ENCODE measurements around the gene CD9. TPM values are rescaled to one million over a fixed set of nuclear protein-coding genes. Genes with fewer than 3 reads are reported as not detected.

CD9 gene
- 17.6 TPM for total RNA-seq (ENCODE audit: unreplicated experiment)
- long read RNA-seq, transcript CD9-201 (8 exons, 1,218 nt): major isoform, 14 of 14 reads
- long read RNA-seq, partial matches to known transcripts: 0 of 14 reads
- long read RNA-seq, other reads (novel, unspliced or antisense): 0 of 14 reads

- H3K4me1 Mint-ChIP-seq (ENCODE audit: low read depth, unreplicated experiment): peaks cover 35% of the 10 kb centered on the region
- H3K4me3 Mint-ChIP-seq (ENCODE audit: unreplicated experiment): peak within 1 kb of the TSS; percentile 79
- H3K36me3 Mint-ChIP-seq (ENCODE audit: unreplicated experiment): peaks cover 7% of the 10 kb centered on the region
- peaks cover 20% of the 10 kb centered on the region for H3K9me3 Mint-ChIP-seq (ENCODE audit: unreplicated experiment)
- no peak for TF ChIP-seq CTCF (IDR thresholded peaks at IDR 0.05; ENCODE audit: partially characterized antibody, unreplicated experiment)
- peaks cover 31% of the 10 kb centered on the region for H3K27me3 Mint-ChIP-seq (ENCODE audit: unreplicated experiment)
- H3K27ac Mint-ChIP-seq (ENCODE audit: unreplicated experiment): peak within 1 kb of the TSS; percentile 57
- DNase-seq: no peak
These were observed at the start of gene CD9 for GRCh38 chr12:6200256-6201212. Gene CD9, plus strand, starts transcription at chr12:6200400. Its CDS starts 100 bp downstream, at chr12:6200500.

GRCh38 chr12:6154730-6155459 lies 45.3 kb upstream of the CD9 start:
- Mint-ChIP-seq H3K36me3 (ENCODE audit: unreplicated experiment) (no peaks in the 10 kb centered on the region), H3K27me3 (ENCODE audit: unreplicated experiment) (no peaks in the 10 kb centered on the region)
- no peak for DNase-seq

GRCh38 chr12:6157482-6157881 lies 42.7 kb upstream of the CD9 start:
- no peaks in the 10 kb centered on the region for H3K9me3 Mint-ChIP-seq (ENCODE audit: unreplicated experiment)
- TF ChIP-seq CTCF (IDR thresholded peaks at IDR 0.05; ENCODE audit: partially characterized antibody, unreplicated experiment): no peak
- no peak overlapping the region for H3K27ac Mint-ChIP-seq (ENCODE audit: unreplicated experiment)
- H3K4me3 Mint-ChIP-seq (ENCODE audit: unreplicated experiment): no peak overlapping the region
- peaks cover 10% of the 10 kb centered on the region for H3K27me3 Mint-ChIP-seq (ENCODE audit: unreplicated experiment)
- no peak for DNase-seq
- H3K4me1 Mint-ChIP-seq (ENCODE audit: low read depth, unreplicated experiment): no peaks in the 10 kb centered on the region
- peaks cover 9% of the 10 kb centered on the region for H3K36me3 Mint-ChIP-seq (ENCODE audit: unreplicated experiment)

More at GRCh38 chr12:6154730-6155459, 45.3 kb upstream of the CD9 start:
- H3K4me3 Mint-ChIP-seq (ENCODE audit: unreplicated experiment): no peak overlapping the region
- H3K9me3 Mint-ChIP-seq (ENCODE audit: unreplicated experiment): no peaks in the 10 kb centered on the region
- TF ChIP-seq CTCF (IDR thresholded peaks at IDR 0.05; ENCODE audit: partially characterized antibody, unreplicated experiment): no peak
- no peaks in the 10 kb centered on the region for H3K4me1 Mint-ChIP-seq (ENCODE audit: low read depth, unreplicated experiment)
- H3K27ac Mint-ChIP-seq (ENCODE audit: unreplicated experiment): no peak overlapping the region

GRCh38 chr12:6158255-6158654 lies 41.9 kb upstream of the CD9 start:
- H3K27ac Mint-ChIP-seq (ENCODE audit: unreplicated experiment): no peak overlapping the region
- no peak for TF ChIP-seq CTCF (IDR thresholded peaks at IDR 0.05; ENCODE audit: partially characterized antibody, unreplicated experiment)
- no peaks in the 10 kb centered on the region for H3K9me3 Mint-ChIP-seq (ENCODE audit: unreplicated experiment)
- H3K27me3 Mint-ChIP-seq (ENCODE audit: unreplicated experiment): peaks cover 10% of the 10 kb centered on the region
- no peaks in the 10 kb centered on the region for H3K4me1 Mint-ChIP-seq (ENCODE audit: low read depth, unreplicated experiment)
- no peak for DNase-seq
- peaks cover 9% of the 10 kb centered on the region for H3K36me3 Mint-ChIP-seq (ENCODE audit: unreplicated experiment)
- no peak overlapping the region for H3K4me3 Mint-ChIP-seq (ENCODE audit: unreplicated experiment)
